ENCODE results near the gene CEP85.

The CEP85 gene

DNA sequence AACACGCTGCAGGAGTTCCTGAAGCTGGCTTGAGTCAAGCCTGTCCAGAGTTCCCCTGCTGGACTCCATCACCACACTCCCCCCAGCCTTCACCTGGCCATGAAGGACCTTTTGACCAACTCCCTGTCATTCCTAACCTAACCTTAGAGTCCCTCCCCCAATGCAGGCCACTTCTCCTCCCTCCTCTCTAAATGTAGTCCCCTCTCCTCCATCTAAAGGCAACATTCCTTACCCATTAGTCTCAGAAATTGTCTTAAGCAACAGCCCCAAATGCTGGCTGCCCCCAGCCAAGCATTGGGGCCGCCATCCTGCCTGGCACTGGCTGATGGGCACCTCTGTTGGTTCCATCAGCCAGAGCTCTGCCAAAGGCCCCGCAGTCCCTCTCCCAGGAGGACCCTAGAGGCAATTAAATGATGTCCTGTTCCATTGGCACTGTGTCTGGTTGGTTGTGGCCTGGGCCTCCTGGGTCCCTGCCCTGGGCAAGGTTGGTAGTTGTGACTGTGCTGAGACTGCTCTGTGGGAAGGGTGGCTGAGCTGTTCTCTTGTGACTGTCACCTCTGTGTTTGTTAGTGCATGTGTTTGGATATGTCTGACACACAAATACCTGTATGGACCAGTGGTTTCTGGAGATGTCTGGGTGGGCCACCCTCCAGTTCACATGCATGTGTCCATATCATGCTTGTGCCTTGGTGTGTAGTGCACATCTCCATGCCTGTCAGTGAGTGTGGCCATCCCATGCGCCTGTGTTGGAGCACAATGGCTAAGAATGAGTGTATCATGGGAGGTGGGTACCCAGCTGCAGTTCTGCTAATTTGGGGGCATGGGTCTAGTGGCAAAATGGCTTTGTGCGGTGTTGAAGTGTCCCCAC is 47.3 kb downstream of the CEP85 start:
- Histone ChIP-seq H3K4me3 (IDR thresholded peaks at IDR 0.05; ENCODE audit: insufficient read depth, low read depth, low read length) (no peak overlapping the region), H3K4me2 (no peak overlapping the region), H3K4me1 (ENCODE audit: low read depth, poor library complexity, severe bottlenecking) (peaks cover 27% of the 10 kb centered on the region), H4K20me1 (ENCODE audit: insufficient read depth) (no peaks in the 10 kb centered on the region), H2AFZ (ENCODE audit: low read depth) (no peak overlapping the region), H3K36me3 (ENCODE audit: insufficient read depth) (no peaks in the 10 kb centered on the region; the same call in 1 of the 2 replicates), H3K27ac (no peak overlapping the region), H3K9ac (no peak overlapping the region), H3K79me2 (ENCODE audit: insufficient read depth, low read depth) (no peaks in the 10 kb centered on the region; the same call in 1 of the 2 replicates), H3K27me3 (ENCODE audit: insufficient read depth, low read depth) (no peaks in the 10 kb centered on the region)
- TF ChIP-seq, protein P1, sequence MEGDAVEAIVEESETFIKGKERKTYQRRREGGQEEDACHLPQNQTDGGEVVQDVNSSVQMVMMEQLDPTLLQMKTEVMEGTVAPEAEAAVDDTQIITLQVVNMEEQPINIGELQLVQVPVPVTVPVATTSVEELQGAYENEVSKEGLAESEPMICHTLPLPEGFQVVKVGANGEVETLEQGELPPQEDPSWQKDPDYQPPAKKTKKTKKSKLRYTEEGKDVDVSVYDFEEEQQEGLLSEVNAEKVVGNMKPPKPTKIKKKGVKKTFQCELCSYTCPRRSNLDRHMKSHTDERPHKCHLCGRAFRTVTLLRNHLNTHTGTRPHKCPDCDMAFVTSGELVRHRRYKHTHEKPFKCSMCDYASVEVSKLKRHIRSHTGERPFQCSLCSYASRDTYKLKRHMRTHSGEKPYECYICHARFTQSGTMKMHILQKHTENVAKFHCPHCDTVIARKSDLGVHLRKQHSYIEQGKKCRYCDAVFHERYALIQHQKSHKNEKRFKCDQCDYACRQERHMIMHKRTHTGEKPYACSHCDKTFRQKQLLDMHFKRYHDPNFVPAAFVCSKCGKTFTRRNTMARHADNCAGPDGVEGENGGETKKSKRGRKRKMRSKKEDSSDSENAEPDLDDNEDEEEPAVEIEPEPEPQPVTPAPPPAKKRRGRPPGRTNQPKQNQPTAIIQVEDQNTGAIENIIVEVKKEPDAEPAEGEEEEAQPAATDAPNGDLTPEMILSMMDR (conservative IDR thresholded peaks at IDR 0.05; ENCODE audit: low read depth, low read length) = no peak

DNA sequence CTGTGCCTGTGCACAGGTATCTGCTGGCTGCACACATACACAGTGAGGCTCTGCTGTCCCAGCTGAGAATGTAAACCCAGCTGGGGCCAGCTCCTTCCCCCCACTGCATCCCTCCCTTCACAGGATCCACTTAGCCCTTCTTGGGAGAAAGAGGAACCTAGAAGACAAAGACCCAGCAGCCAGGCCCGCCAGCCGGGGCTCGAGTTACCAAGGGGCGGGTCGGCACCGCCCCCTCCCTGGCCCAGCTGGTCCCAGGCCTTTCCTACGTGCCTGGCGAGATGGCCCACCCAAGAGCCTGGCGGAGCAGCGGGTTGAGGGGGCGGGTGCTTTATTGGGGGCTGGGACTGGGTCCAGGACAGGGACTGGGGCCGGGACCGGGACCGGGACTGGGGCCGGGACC is 48.0 kb downstream of the CEP85 start:
- no peak overlapping the region for H2AFZ ChIP-seq (ENCODE audit: low read depth)
- H3K4me2 ChIP-seq = no peak overlapping the region

DNA sequence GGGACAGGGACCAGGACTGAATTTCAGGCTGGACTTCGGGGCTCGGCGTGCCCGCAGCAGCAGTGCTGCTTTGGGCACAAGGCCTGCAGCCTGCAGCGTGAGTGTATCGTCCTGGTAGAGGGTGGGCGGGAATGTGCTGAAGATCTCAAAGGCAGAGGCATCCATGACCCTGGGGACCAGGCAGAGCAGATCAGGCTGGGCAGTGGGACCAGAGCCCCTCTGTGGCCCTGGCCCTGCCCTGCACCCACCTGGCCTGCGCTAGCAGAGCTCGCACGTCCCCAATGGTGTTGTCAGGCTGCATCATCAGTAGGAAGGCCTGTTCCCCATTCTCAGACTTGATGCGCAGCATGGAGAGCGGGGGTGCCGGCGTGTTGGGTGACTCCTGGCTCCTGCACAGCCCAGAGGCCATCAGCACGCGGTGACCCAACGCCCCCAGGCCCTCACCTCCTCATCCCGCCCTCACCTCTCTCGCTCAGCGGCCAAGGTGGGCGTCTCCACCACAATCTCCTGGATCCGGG is 48.5 kb downstream of the CEP85 start:
- no peaks in the 10 kb centered on the region for H3K27me3 ChIP-seq (ENCODE audit: insufficient read depth, low read depth)
- H3K36me3 ChIP-seq (ENCODE audit: insufficient read depth) = no peaks in the 10 kb centered on the region; the same call in 1 of the 2 replicates
- H3K4me3 ChIP-seq (IDR thresholded peaks at IDR 0.05; ENCODE audit: insufficient read depth, low read depth, low read length) = no peak overlapping the region
- no peak overlapping the region for H2AFZ ChIP-seq (ENCODE audit: low read depth)
- no peaks in the 10 kb centered on the region; the same call in 1 of the 2 replicates for H3K79me2 ChIP-seq (ENCODE audit: insufficient read depth, low read depth)
- no peak overlapping the region for H3K27ac ChIP-seq
- H3K9ac ChIP-seq = no peak overlapping the region
- TF ChIP-seq, protein P1 (conservative IDR thresholded peaks at IDR 0.05; ENCODE audit: low read depth, low read length) = no peak
- H3K4me2 ChIP-seq = no peak overlapping the region
- H3K4me1 ChIP-seq (ENCODE audit: low read depth, poor library complexity, severe bottlenecking) = peaks cover 15% of the 10 kb centered on the region
- no peaks in the 10 kb centered on the region for H4K20me1 ChIP-seq (ENCODE audit: insufficient read depth)

More for the DNA sequence above, 48.0 kb downstream of the CEP85 start:
- Histone ChIP-seq H3K79me2 (ENCODE audit: insufficient read depth, low read depth) (no peaks in the 10 kb centered on the region; the same call in 1 of the 2 replicates), H3K4me3 (IDR thresholded peaks at IDR 0.05; ENCODE audit: insufficient read depth, low read depth, low read length) (no peak overlapping the region), H3K4me1 (ENCODE audit: low read depth, poor library complexity, severe bottlenecking) (peaks cover 20% of the 10 kb centered on the region), H3K36me3 (ENCODE audit: insufficient read depth) (no peaks in the 10 kb centered on the region; the same call in 1 of the 2 replicates), H4K20me1 (ENCODE audit: insufficient read depth) (no peaks in the 10 kb centered on the region), H3K9ac (no peak overlapping the region), H3K27ac (no peak overlapping the region), H3K27me3 (ENCODE audit: insufficient read depth, low read depth) (no peaks in the 10 kb centered on the region)
- TF ChIP-seq, protein P1 (conservative IDR thresholded peaks at IDR 0.05; ENCODE audit: low read depth, low read length) = no peak

DNA sequence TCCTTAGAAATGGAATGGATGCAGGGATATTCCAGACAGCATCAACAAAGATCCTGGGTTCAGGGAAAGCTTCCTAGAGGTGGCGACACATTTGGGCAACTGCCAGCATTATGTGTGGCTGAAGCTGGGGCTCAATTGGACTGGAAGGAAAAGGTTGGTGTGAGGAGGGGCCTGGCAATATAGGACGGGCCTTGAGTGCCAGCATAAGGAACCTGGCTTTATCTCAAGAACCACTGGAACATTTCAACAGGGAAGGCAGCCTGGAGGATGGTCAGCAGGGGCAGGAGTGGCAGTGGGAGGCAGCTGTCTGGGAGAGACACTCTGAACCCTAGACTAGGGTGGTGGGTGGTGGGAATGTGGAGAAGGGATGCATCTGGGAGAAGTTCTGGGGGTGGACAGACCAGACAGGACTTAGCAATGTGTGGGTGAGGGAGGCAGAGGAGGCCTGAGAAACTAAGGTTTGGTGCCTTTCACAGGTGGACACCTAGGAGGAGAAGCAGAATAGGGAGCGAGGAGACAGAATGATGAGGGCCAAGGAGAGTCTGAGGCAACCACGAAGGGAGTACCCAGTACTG is 49.4 kb downstream of the CEP85 start:
- TF ChIP-seq, protein P1 (conservative IDR thresholded peaks at IDR 0.05; ENCODE audit: low read depth, low read length) = no peak
- H3K79me2 ChIP-seq (ENCODE audit: insufficient read depth, low read depth) = no peaks in the 10 kb centered on the region; the same call in 1 of the 2 replicates
- H3K27me3 ChIP-seq (ENCODE audit: insufficient read depth, low read depth) = no peaks in the 10 kb centered on the region
- H3K9ac ChIP-seq = no peak overlapping the region
- H2AFZ ChIP-seq (ENCODE audit: low read depth) = no peak overlapping the region
- H3K36me3 ChIP-seq (ENCODE audit: insufficient read depth) = no peaks in the 10 kb centered on the region
- no peak overlapping the region for H3K4me2 ChIP-seq
- no peak overlapping the region for H3K4me3 ChIP-seq (IDR thresholded peaks at IDR 0.05; ENCODE audit: insufficient read depth, low read depth, low read length)
- peaks cover 13% of the 10 kb centered on the region for H3K4me1 ChIP-seq (ENCODE audit: low read depth, poor library complexity, severe bottlenecking)
- no peak overlapping the region for H3K27ac ChIP-seq
- H4K20me1 ChIP-seq (ENCODE audit: insufficient read depth) = no peaks in the 10 kb centered on the region

Measured in KMS-11 (cell line).